Naive thymus-derived CD4-positive, alpha-beta T cell (primary cell): ENCODE data around the gene PAXX. TPM values are rescaled to one million over a fixed set of nuclear protein-coding genes. Genes with fewer than 3 reads are reported as not detected.
A peak's percentile ranks its signal among the peaks of the same experiment; 100 is the strongest.

Experiments used
- ATAC-seq: fragments of 150-1000 bp; cut with Tn5 transposase; 2 replicates; pipeline ENCODE4 v1.10.0; 2021; ENCODE audit warnings: mild to moderate bottlenecking, moderate library complexity
- CTCF ChIA-PET: fragments of 350-600 bp; sonication (Branson Sonifier 250); formaldehyde crosslinking; loops from one replicate; lab custom pipeline; 2021; ENCODE audit warnings: antibody characterized with exemption; lab: Charles Lee
- POLR2A ChIA-PET: fragments of 350-600 bp; sonication (Branson Sonifier 250); formaldehyde crosslinking; loops from one replicate; lab custom pipeline; 2021; ENCODE audit warnings: antibody characterized with exemption, inconsistent platforms; lab: Charles Lee
- DNase-seq, 9 donors: peaks; one replicate each; pipeline versions ENCODE4 v3.0.0 to v3.0.0-alpha.2; 2020 to 2022; ENCODE audit warnings: mixed read lengths in 1 of 9
- H3K27ac ChIP-seq: one replicate; pipeline ENCODE4 v1.7.0; 2013; ENCODE audit warnings: mild to moderate bottlenecking, low read depth, low read length, moderate library complexity
- H3K27me3 ChIP-seq, 2 donors: one replicate each; pipeline ENCODE4 v1.7.0; 2013; ENCODE audit warnings: low read length in 2 of 2, mild to moderate bottlenecking in 2 of 2, moderate library complexity in 2 of 2; ENCODE audit not compliant: control insufficient read depth in 2 of 2, insufficient read depth in 2 of 2
- H3K36me3 ChIP-seq, 3 experiments: 1 replicate in 2 of 3; 2 replicates in 1 of 3; pipeline ENCODE4 v1.7.0; 2013; ENCODE audit warnings: low read length in 3 of 3, mild to moderate bottlenecking in 3 of 3, moderate library complexity in 1 of 3; ENCODE audit not compliant: insufficient read depth in 3 of 3, control insufficient read depth in 2 of 3
- H3K4me1 ChIP-seq, 2 donors: one replicate each; pipeline ENCODE4 v1.7.0; 2013; ENCODE audit warnings: low read length in 2 of 2, mild to moderate bottlenecking in 2 of 2, moderate library complexity in 1 of 2; ENCODE audit not compliant: control insufficient read depth in 2 of 2, insufficient read depth in 2 of 2
- H3K4me3 ChIP-seq: 2 replicates; pipeline ENCODE4 v1.7.0; 2013; ENCODE audit warnings: mild to moderate bottlenecking, low read length
- H3K9me3 ChIP-seq, 3 experiments: 1 replicate in 2 of 3; 2 replicates in 1 of 3; pipeline ENCODE4 v1.7.0; 2013; ENCODE audit warnings: low read length in 3 of 3; ENCODE audit not compliant: control insufficient read depth in 2 of 3
- H3K27ac Mint-ChIP-seq, 9 donors: one replicate each; pipeline ENCODE4 v1.8.0; 2020 to 2022; ENCODE audit warnings: mixed read lengths in 9 of 9, mild to moderate bottlenecking in 8 of 9, moderate library complexity in 5 of 9, inconsistent platforms in 2 of 9
- H3K27me3 Mint-ChIP-seq, 5 donors: one replicate each; pipeline ENCODE4 v1.8.0; 2021 to 2022; ENCODE audit warnings: mixed read lengths in 5 of 5, mild to moderate bottlenecking in 1 of 5
- H3K36me3 Mint-ChIP-seq, 5 donors: one replicate each; pipeline ENCODE4 v1.8.0; 2020 to 2022; ENCODE audit warnings: mixed read lengths in 5 of 5, mild to moderate bottlenecking in 3 of 5, inconsistent platforms in 1 of 5
- H3K4me1 Mint-ChIP-seq, 7 donors: one replicate each; pipeline ENCODE4 v1.8.0; 2020 to 2022; ENCODE audit warnings: mixed read lengths in 7 of 7, mild to moderate bottlenecking in 3 of 7, inconsistent platforms in 1 of 7
- H3K4me3 Mint-ChIP-seq, 10 donors: one replicate each; pipeline ENCODE4 v1.8.0; 2020 to 2022; ENCODE audit warnings: mild to moderate bottlenecking in 10 of 10, mixed read lengths in 10 of 10, moderate library complexity in 6 of 10, inconsistent platforms in 2 of 10
- H3K9me3 Mint-ChIP-seq, 11 donors: one replicate each; pipeline ENCODE4 v1.8.0; 2020 to 2022; ENCODE audit warnings: mixed read lengths in 11 of 11, mild to moderate bottlenecking in 4 of 11, inconsistent platforms in 1 of 11, moderate library complexity in 1 of 11
- intact Hi-C, 2 donors: fragments of 100-400 bp; cut with micrococcal nuclease; formaldehyde crosslinking; loops; one replicate each; pipeline ENCODE4 v1.15.1; 2023
- polyA plus RNA-seq, 2 donors: library from polyadenylated mRNA; unstranded; fragments of 300-500 nt; fragmentation: Illumina TruSeq; gene quantifications; one replicate each; pipeline ENCODE4 v1.2.3, GENCODE V29; 2021
- total RNA-seq, 6 experiments: library from RNA in 5 of 6; stranded (reverse) in 5 of 6; gene quantifications; 1 replicate in 5 of 6; 2 replicates in 1 of 6; pipeline ENCODE4 v1.2.3 and lab custom pipeline; 2021 to 2026

The PAXX gene
- total and polyA plus RNA-seq, 7 experiments from 2014 or later: 49.3 to 78.2 (median 66.0) TPM

DNA sequence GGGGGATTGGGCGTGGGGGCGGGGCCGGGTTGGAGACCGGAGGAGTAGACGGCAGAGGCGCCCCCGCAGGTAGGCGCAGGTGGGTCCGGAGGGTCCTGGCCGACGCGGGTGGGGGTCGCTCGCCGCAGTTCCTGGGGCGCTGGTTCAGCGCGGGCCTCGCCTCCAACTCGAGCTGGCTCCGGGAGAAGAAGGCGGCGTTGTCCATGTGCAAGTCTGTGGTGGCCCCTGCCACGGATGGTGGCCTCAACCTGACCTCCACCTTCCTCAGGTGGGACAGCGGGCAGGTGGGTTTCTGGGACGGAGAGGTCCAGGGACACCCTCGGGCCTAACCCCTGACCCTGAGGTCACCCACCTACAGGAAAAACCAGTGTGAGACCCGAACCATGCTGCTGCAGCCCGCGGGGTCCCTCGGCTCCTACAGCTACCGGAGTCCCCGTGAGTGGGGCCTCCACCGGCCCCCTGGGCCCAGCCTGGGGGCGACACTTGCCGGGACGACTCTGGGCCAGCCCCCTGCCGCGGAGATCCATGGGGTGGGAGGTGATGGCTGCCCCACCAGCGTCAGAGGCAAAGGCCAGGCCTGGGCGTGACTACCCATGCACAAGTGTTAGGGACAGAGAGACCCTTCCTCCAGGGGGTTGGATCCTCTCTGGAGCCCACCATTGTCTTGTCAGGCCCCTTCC, 13.2 kb upstream of the PAXX start:
- H3K27ac Mint-ChIP-seq: no peak overlapping the region
- peaks cover 0 to 3% (median 3%) of the 10 kb centered on the region in 5 donors for H3K36me3 Mint-ChIP-seq
- Histone ChIP-seq H3K36me3 (no peaks in the 10 kb centered on the region), H3K4me1 (peaks cover 13 to 21% of the 10 kb centered on the region in 2 donors), H3K27ac (no peak overlapping the region), H3K9me3 (no peaks in the 10 kb centered on the region), H3K27me3 (peaks cover 0 to 6% of the 10 kb centered on the region in 2 donors), H3K4me3 (no peak overlapping the region)
- DNase-seq (no peak), ATAC-seq (no peak)
- ChIA-PET CTCF (no interaction called here), POLR2A (interaction anchor here (1.1 kb wide), 1 partner anchor 31 kb away, joined by 3 read pairs; no protein-coding TSS in a partner anchor)
- H3K9me3 Mint-ChIP-seq: no peaks in the 10 kb centered on the region
- intact Hi-C loops: loop anchor here (1.0 kb wide), 4 partner anchors 13 to 189 kb away; partner anchors contain the start of gene PAXX (in 2 of the 2)
- peaks cover 0 to 23% (median 8%) of the 10 kb centered on the region in 7 donors for H3K4me1 Mint-ChIP-seq
- H3K4me3 Mint-ChIP-seq: peak overlapping the region in 1 of 10 donors; percentile 18
- H3K27me3 Mint-ChIP-seq: peaks cover 4 to 13% (median 8%) of the 10 kb centered on the region in 5 donors

DNA sequence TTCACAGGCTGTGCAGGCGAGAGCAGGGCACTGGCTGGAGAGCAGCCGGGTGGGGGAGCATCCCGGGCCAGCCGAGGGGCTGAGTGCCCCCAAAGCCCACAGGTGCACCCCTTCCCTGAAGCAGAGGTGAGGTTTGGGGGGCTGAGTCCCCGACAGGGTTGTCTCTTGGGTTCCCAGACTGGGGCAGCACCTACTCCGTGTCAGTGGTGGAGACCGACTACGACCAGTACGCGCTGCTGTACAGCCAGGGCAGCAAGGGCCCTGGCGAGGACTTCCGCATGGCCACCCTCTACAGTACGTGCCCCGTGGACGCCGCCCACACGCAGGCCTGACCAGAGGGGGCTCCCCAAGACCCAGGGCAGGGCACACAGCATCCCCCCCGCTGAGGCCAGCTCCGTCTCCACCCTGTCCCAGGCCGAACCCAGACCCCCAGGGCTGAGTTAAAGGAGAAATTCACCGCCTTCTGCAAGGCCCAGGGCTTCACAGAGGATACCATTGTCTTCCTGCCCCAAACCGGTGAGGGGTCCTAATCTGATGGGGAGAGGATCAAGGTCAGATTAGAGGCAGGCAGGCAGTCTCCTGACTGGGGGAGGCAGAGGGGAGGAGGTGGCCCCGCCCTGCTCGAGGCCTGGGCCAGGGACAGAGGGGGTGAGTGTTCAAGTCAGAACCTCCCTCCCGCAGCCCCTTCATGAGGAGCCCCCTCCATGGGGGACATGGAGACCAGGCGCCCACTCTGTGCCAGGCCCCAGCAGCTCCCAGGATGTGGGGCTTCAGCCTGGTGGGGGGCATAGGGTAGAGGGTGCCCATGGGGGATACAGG, 12.2 kb upstream of the PAXX start:
- H3K4me1 Mint-ChIP-seq: peaks cover 0 to 22% (median 10%) of the 10 kb centered on the region in 7 donors
- Histone ChIP-seq H3K9me3 (no peaks in the 10 kb centered on the region), H3K4me3 (no peak overlapping the region), H3K27ac (no peak overlapping the region), H3K4me1 (peaks cover 11 to 12% of the 10 kb centered on the region in 2 donors), H3K36me3 (no peaks in the 10 kb centered on the region), H3K27me3 (peaks cover 0 to 6% of the 10 kb centered on the region in 2 donors)
- peaks cover 6 to 21% (median 10%) of the 10 kb centered on the region in 5 donors for H3K27me3 Mint-ChIP-seq
- H3K36me3 Mint-ChIP-seq: peaks cover 0 to 5% (median 3%) of the 10 kb centered on the region in 5 donors
- intact Hi-C loops: no loop called here
- peak overlapping the region in 2 of 9 donors; percentile 25 to 80 for H3K27ac Mint-ChIP-seq
- ChIA-PET POLR2A (interaction anchor here (1.0 kb wide), 1 partner anchor 12 kb away, joined by 3 read pairs; no protein-coding TSS in a partner anchor), CTCF (interaction anchor here (1.2 kb wide), 1 partner anchor 13 kb away, joined by 3 read pairs; no protein-coding TSS in a partner anchor)
- H3K4me3 Mint-ChIP-seq: no peak overlapping the region
- no peak for ATAC-seq
- no peak for DNase-seq
- H3K9me3 Mint-ChIP-seq: no peaks in the 10 kb centered on the region

DNA sequence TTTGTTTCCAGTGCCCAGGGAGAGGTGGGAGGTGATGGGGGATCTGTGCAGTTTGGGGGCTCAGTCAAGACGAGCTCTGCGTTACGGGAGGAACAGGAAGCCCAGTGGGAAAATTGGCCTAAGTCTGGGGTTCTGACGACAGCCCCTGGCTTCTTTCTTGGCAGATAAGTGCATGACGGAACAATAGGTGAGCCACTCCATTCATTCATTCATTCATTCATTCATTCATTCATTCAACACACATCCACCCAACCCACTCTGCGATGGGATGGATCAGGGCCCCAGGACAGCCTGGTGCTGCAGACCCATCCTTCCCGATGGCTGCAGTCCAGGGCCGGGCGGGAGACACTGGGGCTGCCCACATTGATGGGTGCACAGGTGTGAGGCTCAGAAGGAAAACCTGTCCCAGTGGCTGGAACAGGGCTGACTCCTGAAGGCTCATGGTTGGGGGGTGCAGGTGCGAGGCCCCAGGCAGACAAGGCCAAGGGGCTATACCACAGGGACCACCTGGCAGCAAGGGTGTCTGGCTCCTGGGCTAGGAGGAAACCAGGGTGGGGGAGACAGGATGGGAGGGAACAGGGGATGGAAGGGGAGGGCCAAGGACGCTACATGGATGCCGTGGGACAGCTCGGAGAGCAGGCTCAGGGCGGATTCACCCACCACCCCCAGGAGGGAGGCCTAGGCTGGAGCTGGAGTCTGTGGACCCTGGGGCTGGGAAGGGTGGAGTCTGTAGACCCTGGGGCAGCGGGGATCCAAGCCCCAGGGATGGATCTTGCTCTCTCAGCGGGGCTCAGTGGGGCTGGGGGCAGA, 11.3 kb upstream of the PAXX start:
- H3K9me3 Mint-ChIP-seq: no peaks in the 10 kb centered on the region
- peaks cover 0 to 6% of the 10 kb centered on the region in 2 donors for H3K27me3 ChIP-seq
- DNase-seq (no peak), ATAC-seq (no peak)
- ChIA-PET POLR2A (interaction anchor here (1.0 kb wide), 1 partner anchor 11 kb away, joined by 3 read pairs; no protein-coding TSS in a partner anchor), CTCF (interaction anchor here (1.2 kb wide), 1 partner anchor 12 kb away, joined by 3 read pairs; no protein-coding TSS in a partner anchor)
- intact Hi-C loops: no loop called here
- H3K4me3 Mint-ChIP-seq: no peak overlapping the region
- peaks cover 6 to 20% (median 10%) of the 10 kb centered on the region in 5 donors for H3K27me3 Mint-ChIP-seq
- peak overlapping the region in 2 of 9 donors; percentile 20 to 25 for H3K27ac Mint-ChIP-seq
- peaks cover 0 to 13% (median 5%) of the 10 kb centered on the region in 7 donors for H3K4me1 Mint-ChIP-seq
- no peaks in the 10 kb centered on the region for H3K9me3 ChIP-seq
- H3K4me1 ChIP-seq: peaks cover 2 to 3% of the 10 kb centered on the region in 2 donors
- no peak overlapping the region for H3K4me3 ChIP-seq
- H3K27ac ChIP-seq: no peak overlapping the region
- H3K36me3 Mint-ChIP-seq: peaks cover 0 to 5% (median 3%) of the 10 kb centered on the region in 5 donors
- no peaks in the 10 kb centered on the region for H3K36me3 ChIP-seq

DNA sequence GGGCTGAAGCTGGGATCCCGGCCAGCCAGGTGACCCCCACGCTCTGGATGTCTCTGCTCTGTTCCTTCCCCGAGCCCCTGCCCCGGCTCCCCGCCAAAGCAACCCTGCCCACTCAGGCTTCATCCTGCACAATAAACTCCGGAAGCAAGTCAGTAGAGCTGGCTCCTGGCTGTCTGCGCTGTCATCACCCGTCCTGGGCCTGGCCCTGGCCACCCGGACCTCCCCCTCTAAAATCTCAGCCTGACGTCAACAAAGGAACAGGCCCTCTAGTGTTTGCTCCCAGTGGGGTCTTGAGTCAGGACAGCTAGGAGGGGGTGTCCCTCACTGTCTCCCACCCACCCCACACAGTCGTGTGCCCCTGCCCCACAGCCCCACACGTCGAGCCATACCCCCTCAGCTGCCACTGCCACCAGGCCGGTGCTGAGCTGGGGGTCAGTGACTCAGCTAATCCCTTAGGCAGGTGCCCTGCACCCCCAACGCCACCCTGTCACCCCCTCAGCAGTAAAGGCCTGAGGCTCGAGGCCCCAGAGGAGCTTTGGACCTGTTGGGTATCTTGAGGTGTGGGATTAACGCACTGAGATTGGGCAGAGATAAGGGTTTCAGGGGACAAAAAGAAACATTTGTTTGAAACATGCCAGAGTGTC, 10.5 kb upstream of the PAXX start:
- POLR2A ChIA-PET: no interaction called here
- CTCF ChIA-PET: interaction anchor here (1.2 kb wide), 1 partner anchor 11 kb away, joined by 3 read pairs; no protein-coding TSS in a partner anchor
- no peak overlapping the region for H3K4me3 Mint-ChIP-seq

DNA sequence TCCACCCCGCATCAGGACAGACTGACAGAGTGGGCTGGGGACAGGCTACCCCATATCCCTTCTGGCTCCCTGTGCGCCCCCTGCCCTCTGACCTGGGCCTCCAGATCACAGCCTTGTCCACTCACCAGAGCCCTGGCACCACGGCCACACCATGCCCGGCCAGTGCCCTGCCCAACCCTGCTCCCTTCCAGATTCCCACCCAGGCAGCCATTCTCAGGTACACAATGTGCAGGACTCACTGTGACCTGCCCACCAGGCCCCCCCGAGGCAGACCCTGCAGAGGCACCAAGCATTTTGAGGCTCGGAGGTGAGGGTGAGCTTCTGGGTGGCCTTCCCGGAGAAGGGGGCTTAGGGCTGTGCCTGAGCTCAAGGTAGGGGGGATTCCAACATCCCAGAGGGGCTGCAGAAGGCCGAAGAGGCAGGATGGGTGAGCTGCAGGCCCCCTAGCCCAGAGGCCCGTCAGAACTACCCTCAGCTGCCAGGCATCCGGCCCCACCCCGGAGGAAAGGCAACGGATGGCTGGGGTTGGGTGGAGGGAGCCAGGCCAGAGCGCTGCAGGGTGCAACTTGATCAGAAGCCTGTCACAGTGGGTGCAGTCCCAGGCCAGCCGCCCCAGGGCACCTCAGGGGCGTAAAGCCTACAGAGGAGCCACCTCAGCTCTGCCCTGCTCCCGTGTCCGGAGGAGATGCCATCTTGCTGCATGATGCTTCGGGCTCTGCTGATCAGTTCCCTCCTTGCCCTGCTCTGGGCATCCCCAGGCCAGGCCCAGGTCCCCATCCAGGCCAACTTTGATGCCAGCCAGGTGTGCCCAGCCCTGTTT, 9.8 kb upstream of the PAXX start, which contains the start of gene LCNL1:
Gene LCNL1 (plus strand): TSS at position 762 of the 820 bp plus-strand sequence. CDS start 594 bp downstream, outside the sequence.
- H3K36me3 ChIP-seq: no peaks in the 10 kb centered on the region
- Mint-ChIP-seq H3K36me3 (peaks cover 0 to 5% (median 3%) of the 10 kb centered on the region in 5 donors), H3K4me3 (peak within 1 kb of the TSS in 3 of 10 donors; percentile 1 to 36 (median 33)), H3K4me1 (peaks cover 0 to 6% (median 5%) of the 10 kb centered on the region in 7 donors), H3K27me3 (peaks cover 12 to 30% (median 15%) of the 10 kb centered on the region in 5 donors), H3K9me3 (no peaks in the 10 kb centered on the region), H3K27ac (no peak within 1 kb of the TSS)
- DNase-seq: no peak
- intact Hi-C loops: no loop called here
- H3K27me3 ChIP-seq: peaks cover 0 to 6% of the 10 kb centered on the region in 2 donors
- ChIA-PET CTCF (no interaction called here), POLR2A (no interaction called here)
- no peaks in the 10 kb centered on the region for H3K4me1 ChIP-seq
- no peak for ATAC-seq
- H3K4me3 ChIP-seq: no peak within 1 kb of the TSS
- no peaks in the 10 kb centered on the region for H3K9me3 ChIP-seq
- no peak within 1 kb of the TSS for H3K27ac ChIP-seq

More for the DNA sequence above, 10.5 kb upstream of the PAXX start:
- intact Hi-C loops: no loop called here
- H3K27ac ChIP-seq: no peak overlapping the region
- H3K27me3 ChIP-seq: peaks cover 0 to 6% of the 10 kb centered on the region in 2 donors
- Mint-ChIP-seq H3K36me3 (peaks cover 0 to 5% (median 3%) of the 10 kb centered on the region in 5 donors), H3K27me3 (peaks cover 11 to 26% (median 15%) of the 10 kb centered on the region in 5 donors), H3K4me1 (peaks cover 0 to 6% (median 5%) of the 10 kb centered on the region in 7 donors), H3K27ac (no peak overlapping the region), H3K9me3 (no peaks in the 10 kb centered on the region)
- H3K36me3 ChIP-seq: no peaks in the 10 kb centered on the region
- DNase-seq: no peak
- H3K4me3 ChIP-seq: no peak overlapping the region
- no peaks in the 10 kb centered on the region for H3K4me1 ChIP-seq
- no peaks in the 10 kb centered on the region for H3K9me3 ChIP-seq
- ATAC-seq: no peak
